ENCODE results near the gene ZBED4.

Gene ZBED4

DNA sequence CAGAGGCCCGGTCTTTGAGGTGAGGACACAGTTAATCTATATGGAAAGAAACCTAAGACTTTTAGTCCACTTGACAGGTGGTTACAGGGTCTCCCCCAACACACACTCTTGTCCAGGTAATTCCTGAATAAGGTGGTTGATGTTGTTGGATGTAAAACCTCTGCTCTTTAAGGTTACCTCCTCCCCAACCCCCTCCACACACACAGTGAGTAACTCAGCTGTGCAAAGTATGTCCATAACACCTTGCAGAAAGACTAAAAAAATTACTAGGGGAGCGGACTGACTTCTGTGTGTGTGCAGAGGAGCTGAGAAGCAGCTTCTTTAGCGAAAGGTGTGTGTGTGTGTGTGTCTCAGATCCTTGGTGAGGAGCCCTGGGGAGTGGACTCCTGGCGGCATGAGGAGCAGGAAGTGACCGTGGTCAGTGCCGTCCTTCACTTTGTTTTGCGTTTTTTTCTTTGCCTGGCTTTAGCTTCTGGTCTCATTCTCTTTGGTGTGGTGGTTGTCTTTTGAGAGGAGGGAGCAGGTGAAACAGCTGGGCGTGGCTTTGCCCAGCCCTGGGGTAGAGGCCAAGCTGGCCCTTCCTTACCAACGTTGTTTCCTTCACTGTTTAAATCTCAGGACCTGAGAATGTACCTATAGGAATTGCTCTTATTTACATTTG lies 1.7 kb downstream of the ZBED4 start:
- DNase-seq (ENCODE audit: low read depth), result no peak

DNA sequence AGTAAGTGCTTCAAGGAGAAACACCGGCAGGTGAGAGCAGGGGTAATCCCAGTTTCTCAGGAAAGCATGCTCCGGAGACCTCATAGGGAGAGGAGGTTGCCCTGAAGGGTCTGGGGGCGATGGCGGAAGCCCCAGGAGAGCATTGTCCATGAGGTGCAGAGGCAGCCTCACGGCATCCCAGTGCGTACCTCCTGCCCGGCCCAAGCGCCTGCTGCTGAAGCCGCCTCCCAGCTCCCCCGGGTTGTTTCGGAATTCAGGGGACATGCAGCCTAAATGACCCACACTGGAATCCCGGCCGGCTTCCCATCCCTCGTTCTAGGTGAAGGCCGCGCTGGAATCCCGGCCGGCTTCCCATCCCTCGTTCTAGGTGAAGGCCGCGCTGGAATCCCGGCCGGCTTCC lies 2.7 kb downstream of the ZBED4 start:
- no peak for DNase-seq (ENCODE audit: low read depth)

DNA sequence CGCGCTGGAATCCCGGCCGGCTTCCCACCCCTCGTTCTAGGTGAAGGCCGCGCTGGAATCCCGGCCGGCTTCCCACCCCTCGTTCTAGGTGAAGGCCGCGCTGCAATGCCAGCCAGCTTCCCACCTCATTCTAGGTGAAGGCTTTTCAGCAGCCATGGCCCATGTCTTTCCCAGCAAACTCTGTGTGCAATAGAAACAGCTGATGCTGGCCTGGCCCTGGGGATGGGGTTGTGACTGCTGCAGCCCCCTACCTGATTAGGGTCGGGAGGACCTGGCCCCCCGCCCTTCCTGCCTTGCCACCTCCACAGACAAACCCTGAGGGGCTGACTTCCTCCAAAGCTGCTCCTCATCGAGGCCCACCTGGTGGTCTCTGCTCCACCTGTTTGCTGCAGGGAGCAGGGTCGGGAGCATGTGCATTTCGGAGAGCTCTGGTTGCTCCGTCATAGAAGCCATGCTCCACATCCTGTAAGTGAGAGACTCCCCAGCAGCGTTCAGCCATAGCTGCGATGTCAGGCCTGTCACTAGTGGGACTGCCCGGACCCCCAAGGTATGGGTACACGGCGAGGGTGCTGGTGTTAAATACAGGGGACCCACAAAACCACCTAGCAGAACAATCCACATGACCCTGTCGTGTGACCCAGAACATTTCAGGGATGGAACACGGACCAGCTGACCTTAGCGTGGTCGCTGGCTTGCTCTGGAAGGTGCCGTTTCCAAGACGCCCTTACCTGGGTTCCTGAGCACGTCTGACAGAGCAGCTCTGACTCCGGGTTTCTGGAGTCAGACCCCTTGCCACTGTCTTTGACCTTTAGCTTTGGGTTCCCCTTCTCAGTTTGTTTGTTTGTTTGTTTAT lies 3.3 kb downstream of the ZBED4 start:
- DNase-seq (ENCODE audit: low read depth), result no peak

DNA sequence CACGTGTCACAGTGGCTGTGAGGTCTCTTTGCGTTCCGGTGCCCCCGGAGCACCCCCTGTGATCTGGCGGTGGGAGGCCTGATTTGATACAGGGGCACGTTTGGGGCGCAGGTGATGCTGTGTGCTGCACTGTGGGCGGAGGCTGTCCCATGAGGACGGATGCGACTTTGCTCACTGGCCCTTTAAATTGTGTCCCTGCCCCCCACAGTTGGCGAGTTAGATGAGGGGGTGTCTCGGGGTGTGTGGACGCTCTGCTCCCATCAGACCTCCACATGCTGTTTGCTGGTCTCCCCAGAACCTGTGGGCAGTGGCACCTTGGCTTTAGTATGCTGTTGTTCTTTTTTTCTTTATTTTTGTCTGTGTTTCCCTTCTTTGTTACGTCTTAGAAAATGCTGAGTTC lies 5.2 kb downstream of the ZBED4 start:
- DNase-seq (ENCODE audit: low read depth), result no peak

DNA sequence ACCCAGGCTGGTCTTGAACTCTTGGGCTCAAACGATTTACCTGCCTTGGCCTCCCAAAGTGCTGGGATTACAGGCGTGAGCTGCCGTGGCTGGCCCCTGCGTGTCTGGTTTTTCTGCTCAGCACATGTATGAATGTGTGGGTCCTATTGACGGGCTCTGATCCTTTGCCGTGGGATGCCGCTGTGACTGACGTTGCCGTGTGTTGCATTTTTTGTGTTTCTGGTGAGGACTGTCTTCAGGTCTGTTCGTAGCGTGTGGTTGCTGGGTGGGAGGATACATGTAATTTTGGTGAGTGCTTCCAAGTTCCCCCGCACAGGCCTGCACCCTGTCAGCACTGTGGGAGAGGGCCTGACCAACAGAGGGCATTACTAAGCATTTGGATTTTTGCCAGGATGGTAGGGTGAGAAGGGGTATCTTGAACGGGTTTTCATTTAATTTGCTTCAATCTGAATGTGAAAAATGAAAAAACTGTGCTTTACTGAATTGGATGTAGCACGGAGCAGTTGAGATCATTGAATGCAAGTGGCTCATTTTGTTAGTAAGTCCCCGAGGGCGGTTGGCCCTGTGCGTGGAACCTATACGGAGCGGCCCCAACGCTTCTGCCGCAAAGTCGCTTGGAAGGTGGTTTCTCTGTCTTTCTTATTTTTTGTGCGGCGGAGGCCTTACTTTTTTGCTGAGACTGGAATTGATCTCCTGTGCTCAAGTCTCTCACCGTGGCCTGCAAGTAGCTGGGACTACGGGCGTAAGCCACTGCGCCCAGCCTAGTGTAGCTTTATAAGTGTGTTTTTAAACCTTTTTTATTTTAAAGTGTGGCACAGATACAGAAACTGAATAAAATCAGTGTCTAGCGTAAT lies 8.2 kb downstream of the ZBED4 start:
- no peak for DNase-seq (ENCODE audit: low read depth)

DNA sequence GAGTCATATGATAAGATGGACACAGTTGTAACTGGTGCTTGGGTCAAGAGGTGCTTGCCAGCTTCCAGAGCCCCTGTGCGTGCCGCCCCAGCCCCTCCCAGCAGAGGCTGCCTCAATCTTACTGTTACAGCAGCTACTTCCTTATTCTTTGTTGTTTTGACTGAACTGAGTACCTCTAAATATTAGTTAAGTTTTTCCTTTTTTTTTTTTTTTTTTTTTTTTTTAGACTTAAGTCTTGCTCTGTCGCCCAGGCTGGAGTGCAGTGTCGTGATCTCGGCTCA lies 8.8 kb downstream of the ZBED4 start:
- no peak for DNase-seq (ENCODE audit: low read depth)

DNA sequence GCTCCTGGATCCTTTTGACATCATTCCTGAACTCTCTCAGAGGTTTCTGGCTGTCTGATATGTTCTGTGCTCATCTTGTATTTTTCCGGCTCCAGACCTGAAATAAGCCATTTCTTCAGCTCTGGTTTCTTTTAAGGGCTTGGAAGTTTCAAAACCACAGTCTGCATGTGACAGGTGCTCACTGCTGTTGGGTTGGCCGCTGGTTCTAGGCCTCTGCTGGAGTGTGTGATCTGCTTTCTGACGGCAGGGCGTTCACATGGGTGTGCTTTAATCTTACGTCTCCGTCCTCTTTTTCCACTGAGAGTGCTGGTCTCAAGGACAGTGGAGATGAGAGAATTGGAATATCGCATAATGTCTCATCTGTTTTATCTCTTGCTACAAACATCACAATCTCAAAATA lies 10.3 kb downstream of the ZBED4 start:
- no peak for DNase-seq (ENCODE audit: low read depth)

DNA sequence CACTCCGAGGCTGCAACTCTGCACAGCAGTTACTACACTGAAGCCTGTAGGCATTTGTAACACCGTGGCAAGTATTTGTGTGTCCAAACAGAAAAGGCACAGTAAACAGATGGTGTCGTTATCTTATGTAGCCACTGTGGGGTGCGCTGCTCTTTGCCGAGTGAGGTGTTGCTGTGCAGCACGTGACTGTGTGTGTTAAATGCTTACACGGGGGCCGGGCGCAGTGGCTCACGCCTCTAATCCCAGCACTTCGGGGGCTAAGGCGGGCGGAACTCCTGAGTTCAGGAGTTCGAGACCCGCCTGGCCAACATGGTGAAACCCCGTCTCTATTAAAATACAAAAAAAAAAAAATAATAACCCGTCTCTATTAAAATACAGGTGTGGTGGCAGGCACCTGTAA lies 11.5 kb downstream of the ZBED4 start:
- no peak for DNase-seq (ENCODE audit: low read depth)

DNA sequence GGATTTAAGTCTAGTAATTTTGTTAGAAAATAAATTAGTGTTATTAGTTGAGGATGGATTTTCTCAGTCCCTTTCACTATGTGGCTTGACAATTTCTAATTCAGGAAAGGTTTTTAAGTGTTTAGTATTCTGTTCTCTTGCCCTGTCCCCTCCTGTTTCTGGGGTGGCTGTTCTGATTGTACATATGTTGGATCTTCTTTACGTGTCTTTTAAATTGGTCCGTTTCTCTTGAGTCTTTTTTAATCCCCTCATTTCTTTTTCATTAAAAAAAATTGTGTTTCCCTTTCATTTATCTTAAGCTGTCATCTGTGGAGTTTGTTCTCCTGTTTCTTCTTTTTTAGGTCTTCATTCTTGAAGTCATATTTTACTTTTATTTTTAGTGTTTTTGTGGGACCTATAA lies 12.5 kb downstream of the ZBED4 start:
- no peak for DNase-seq (ENCODE audit: low read depth)

DNA sequence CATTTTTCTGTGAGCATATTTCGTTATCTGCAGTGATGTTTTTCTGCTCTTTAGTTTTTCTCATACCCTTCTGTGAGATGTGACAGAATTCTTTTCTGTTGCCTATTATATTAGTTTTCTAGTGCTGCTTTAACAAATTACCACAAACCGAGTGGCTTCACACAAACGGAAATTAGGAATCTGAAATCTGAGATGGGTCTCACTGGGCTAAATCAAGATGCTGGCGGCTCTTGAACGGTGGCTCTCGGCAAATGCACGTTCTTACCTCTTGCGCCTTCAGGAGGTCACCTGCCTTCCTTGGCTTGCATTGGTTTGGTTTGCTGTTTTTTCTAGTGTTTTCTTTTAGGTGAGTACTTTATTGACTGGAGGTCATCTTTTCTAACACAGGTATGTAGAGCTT lies 13.0 kb downstream of the ZBED4 start:
- no peak for DNase-seq (ENCODE audit: low read depth)

DNA sequence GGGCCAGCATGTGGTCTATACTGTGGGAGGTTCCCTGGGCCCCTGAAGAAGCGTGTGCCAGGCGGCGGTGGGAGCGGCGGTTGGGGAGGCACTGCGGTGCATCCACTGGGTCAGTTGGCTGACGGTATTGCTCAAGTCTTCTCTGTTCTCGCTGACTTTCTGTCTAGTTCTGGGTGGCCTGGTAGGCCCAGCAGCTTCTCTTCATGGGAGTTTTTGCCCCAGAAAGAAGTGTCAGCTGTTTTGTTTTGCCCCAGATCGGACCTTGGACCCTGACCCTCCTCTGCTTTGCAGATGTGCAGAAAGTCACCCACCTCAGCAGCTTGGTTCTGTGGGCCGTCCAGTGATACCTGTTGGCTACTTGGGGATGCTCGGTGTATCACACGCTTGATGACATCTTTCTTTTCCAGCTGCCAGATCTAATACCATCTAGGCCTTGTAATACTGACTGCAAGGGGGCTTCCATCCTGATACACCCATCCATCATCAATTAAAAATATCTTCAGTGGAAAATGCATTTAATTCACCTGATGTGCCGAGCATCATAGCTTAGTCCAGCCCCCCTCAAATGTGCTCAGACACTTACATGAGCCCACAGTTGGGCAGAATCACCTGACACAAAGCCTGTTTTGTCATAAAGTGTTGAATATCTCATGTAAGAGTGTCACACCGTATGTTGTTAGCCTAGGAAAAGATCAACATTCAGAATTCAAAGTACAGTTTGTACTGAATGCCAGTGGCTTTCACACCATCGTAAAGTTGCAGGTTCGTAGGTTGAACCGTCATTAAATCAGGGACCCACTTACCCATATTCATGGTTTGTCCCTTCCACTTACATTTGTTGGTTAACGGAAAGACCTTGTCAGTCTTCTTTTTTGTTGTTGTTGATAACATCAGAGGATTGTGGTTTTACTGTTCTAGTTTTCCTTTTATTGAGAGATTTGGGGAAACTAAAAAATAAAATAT lies 13.9 kb downstream of the ZBED4 start:
- no peak for DNase-seq (ENCODE audit: low read depth)

DNA sequence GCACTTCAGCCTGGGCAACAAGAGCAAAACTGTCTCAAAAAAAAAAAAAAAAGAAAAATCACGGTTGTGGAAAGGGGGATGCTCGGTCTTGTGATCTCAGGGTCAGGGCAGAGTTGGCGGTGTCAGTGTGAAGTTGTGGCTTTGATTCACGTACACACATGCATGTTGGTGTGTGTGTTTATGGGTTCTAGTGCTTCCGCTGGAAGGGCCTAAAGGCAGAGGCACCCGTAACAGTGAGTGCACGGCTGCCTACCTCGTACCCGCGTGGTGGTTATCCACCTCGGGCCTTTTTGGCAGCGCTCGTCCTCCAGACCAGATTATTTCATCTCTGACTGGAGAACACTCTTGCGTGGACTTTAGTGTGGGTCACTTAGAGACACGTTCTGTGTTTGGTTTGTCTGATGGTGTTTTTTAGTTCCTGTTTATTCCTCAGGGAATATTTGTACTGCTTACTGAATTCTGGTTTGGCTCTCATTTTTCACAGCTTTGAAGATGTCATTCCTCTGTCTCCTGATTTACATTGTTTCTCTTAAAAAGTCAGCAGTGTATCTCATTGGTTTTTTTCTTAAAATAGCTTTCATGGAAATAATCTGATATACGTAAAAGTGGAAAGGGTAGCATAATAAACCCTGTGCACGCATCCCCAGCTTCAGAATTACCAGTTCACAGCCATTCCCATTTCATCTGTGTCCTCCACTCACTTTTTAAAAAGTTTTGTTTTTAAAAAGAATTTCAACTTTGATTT lies 15.6 kb downstream of the ZBED4 start:
- DNase-seq (ENCODE audit: low read depth), result no peak

DNA sequence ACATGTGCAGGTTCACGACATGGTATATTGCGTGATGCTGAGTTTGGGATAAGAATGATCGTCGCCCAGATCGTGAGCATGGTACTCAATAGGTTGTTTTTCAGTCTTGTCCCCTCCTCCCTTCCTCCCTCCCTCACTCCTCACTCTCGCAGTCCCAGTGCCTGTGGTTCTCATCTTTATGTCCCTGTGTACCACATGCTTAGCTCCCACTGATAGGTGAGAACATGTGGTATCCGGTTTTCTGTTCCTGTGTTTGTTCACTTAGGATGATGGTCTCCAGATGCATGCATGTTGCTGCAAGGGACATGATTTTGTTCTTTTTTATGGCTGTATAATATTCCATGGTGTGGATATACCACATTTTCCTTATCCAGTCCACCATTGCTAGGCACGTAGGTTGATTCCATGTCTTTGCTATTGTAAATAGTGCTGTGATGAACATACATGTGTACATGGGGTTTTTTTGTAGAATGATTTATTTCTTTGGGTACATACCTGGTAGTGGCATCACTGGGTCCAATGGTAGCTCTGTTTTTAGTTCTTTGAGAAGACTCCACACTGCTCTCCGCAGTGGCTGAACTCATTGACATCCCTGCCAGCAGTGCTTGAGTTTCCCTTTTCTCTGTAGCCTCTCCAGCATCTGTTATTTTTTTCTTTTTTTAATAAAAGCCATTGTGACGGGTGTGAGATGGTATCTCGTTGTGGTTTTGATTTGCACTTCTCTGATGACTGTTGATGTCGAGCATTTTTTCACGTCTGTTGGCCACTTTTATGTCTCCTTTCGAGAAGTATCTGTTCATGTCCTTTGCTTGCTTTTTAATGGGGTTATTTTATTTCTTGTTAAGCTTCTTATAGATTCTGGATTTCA lies 16.4 kb downstream of the ZBED4 start:
- no peak for DNase-seq (ENCODE audit: low read depth)

DNA sequence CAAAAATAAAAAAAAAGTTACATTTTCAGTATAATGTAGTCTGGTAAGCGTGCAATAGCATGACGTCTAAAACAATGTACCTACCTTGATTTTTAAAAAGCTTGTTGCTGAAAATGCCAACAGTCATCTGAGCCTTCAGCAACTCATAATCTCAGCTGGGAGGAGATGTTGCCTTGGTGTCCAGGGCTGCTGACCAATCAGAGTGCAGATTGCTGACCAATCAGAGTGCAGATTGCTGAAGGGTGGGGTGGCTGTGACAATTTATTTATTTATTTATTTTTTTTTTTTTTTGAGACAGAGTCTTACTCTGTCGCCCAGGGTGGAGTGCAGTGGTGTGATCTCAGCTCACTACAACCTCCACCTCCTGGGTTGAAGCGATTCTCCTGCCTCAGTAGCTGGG lies 17.8 kb downstream of the ZBED4 start:
- DNase-seq (ENCODE audit: low read depth), result no peak

DNA sequence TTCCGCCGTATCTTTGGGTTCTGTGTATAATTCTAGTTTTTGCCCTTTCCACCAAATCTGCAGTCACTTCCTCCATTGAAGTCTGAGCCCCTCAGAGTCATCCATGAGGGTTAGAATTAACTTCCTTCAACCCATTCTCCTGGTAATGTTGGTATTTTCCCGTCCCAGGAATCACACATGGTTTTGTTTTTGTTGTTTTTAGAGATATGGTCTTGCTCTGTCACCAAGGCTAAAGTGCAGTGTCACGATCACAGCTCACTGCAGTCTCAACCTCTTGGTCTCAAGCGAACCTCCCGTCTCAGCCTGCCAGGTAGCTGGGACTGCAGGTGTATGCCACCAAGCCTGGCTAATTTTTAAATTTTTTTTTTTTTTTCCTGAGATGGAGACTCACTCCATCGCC lies 18.7 kb downstream of the ZBED4 start:
- DNase-seq (ENCODE audit: low read depth), result no peak

DNA sequence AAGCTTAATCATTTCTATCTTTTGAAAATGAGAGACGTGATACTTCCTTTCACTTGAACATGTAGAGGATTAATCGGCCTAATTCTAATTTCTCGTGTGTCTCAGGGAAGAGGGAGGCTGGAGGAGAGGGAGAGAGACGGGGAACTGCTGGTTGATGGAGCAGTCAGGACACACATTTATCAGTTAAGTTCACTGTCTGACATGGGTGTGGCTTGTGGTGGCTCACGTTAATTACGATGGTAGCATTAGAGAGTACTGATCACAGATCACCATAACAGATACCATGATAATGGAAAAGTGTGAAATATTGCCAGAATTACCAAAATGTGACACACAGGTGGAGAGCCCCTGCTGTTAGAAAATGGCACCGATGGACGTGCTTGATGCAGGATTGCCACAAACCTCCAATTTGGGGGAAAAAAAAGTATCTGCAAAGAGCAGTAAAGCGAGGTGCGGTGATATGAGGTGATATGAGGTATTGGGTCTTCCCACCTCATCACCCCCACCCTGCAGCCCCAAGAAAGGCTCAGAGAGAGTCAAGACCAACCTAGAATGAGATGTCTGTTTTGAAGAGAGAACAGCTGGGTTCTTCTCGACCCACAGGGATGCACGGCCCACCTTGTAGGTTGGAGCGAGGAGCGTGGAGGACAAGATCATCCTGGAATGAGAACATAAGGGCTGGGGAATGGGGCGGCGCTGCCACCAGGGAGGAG lies 19.7 kb downstream of the ZBED4 start:
- no peak for DNase-seq (ENCODE audit: low read depth)

DNA sequence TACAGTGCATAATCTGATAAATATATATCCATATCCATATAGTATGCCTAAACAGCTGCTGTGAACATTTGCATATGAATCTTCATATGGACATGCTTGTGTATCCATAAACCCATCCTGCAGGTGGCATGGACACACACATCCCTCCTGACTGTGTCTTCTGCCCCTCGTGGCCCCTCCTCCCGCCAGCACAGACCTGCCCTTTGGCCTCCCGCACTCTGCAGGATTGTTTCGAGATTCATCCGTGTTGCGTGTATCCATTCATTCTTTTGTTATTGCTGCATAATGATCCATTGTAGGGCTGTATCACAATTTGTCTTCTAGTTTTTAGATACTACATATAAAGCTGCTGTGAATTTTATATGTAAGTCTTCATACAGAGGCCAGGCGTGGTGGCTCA lies 24.0 kb downstream of the ZBED4 start:
- DNase-seq (ENCODE audit: low read depth), result no peak

DNA sequence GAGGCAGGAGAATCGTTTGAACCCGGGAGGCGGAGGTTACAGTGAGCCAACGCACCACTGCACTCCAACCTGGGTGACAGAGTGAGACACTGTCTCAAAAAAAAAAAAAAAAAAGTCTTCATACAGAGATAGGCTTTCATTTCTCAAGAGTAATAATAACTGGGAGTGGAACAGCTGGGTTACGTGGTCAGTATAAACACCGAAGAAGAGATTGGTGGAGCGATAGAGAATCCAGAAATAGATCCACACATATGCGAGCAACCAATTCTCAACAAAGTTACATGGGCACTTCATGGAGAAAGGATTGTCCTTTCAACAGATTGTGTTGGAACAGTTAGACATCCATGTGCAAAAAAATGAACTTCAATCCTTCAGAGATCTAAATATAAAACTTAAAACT lies 24.6 kb downstream of the ZBED4 start:
- no peak for DNase-seq (ENCODE audit: low read depth)

DNA sequence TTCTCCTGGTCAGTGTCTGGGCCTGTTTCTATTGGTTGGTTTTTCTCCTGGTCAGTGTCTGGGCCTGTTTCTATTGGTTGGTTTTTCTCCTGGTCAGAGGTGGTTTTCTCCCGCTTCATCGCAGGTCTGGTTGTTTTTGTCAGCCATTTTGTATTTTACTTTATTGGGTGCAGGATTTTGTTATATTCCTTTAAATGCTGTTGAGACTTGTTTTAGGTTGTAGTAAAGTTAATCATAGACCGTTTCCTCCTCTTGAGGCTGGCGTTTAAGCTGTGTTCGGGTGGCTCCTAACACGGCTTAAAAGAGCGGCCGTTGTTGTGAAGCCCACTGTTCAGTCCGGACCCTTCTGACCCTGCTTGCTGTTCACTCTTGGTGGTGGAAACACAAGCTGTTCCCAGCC lies 26.2 kb downstream of the ZBED4 start:
- no peak for DNase-seq (ENCODE audit: low read depth)

DNA sequence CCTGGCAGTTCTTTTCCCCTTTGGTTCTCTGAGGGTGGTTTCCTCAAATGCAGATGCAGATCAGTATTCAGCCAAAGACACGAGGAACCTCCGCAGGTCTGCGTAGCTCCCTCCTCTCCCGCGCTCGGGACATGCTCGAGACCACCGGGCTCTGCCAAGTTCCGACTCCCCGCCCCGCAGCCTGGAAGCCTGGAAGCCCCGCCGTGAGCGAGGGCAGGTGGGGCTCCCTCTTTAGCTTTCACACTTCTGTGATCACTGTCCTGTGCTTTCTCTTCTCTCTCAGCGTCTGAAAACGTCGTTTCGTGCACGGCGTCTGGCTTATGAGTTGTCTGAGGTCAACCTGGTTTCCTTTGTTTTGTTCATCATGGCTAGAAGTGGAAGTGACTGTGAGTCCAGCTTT lies 26.6 kb downstream of the ZBED4 start:
- no peak for DNase-seq (ENCODE audit: low read depth)

Measured in stimulated activated CD8-positive, alpha-beta memory T cell treated with anti-CD3 and anti-CD28 coated beads, Interleukin-12 subunit alpha, Interleukin-12 subunit beta, amount 100 ng/mL, for 4 hours (primary cell).